Smooth muscle cell (in vitro differentiated cells): Measurements from ENCODE around the gene NACC2. TPM values are rescaled to one million over a fixed set of nuclear protein-coding genes. Genes with fewer than 3 reads are reported as not detected.

Source experiments
- DNase-seq: peaks from one replicate; lab custom pipeline; 2025; ENCODE audit not compliant: unreplicated experiment; lab: John Stamatoyannopoulos, UW
- H2AFZ ChIP-seq: fragments of 200-600 bp; sonication (generic); 2 replicates; pipeline ENCODE4 v1.6.0; 2016; ENCODE audit warnings: antibody characterized with exemption, low read depth, mild to moderate bottlenecking
- H3F3A ChIP-seq: fragments of 200-600 bp; sonication (generic); 2 replicates; pipeline ENCODE4 v1.6.0; 2017; ENCODE audit warnings: antibody characterized with exemption, low read depth
- H3K27ac ChIP-seq: fragments of 200-600 bp; sonication (generic); 2 replicates; pipeline ENCODE4 v1.5.1; 2016; ENCODE audit warnings: low read depth, mild to moderate bottlenecking
- H3K27me3 ChIP-seq: fragments of 200-600 bp; sonication (generic); 2 replicates; pipeline ENCODE4 v1.6.1; 2016; ENCODE audit warnings: low read depth, mild to moderate bottlenecking
- H3K36me3 ChIP-seq: fragments of 200-600 bp; sonication (generic); 2 replicates; pipeline ENCODE4 v1.5.1; 2016; ENCODE audit warnings: low read depth
- H3K4me1 ChIP-seq: fragments of 200-600 bp; sonication (generic); 2 replicates; pipeline ENCODE4 v1.5.1; 2016; ENCODE audit warnings: low read depth
- H3K4me2 ChIP-seq: fragments of 200-600 bp; sonication (generic); 2 replicates; pipeline ENCODE4 v1.6.0; 2016; ENCODE audit warnings: mild to moderate bottlenecking
- H3K4me3 ChIP-seq: fragments of 200-600 bp; sonication (generic); 2 replicates; pipeline ENCODE4 v1.5.1; 2016; ENCODE audit warnings: mild to moderate bottlenecking
- H3K79me2 ChIP-seq: fragments of 200-600 bp; sonication (generic); 2 replicates; pipeline ENCODE4 v1.6.0; 2016; ENCODE audit warnings: low read depth, mild to moderate bottlenecking
- H3K9ac ChIP-seq: fragments of 200-600 bp; sonication (generic); 2 replicates; pipeline ENCODE4 v1.6.0; 2016; ENCODE audit warnings: low read depth
- H3K9me3 ChIP-seq: fragments of 200-600 bp; sonication (generic); replicated peaks from 2 replicates; pipeline ENCODE4 v1.5.1; 2016; ENCODE audit warnings: low read depth
- H4K20me1 ChIP-seq: fragments of 200-600 bp; sonication (generic); 2 replicates; pipeline ENCODE4 v1.6.0; 2016; ENCODE audit warnings: low read depth
- WGBS: methylation state at CpG from one replicate; pipeline ENCODE4 v1.1.7; 2016; ENCODE audit warnings: low lambda C conversion rate; 5-methylcytosine and 5-hydroxymethylcytosine counted together
- polyA plus RNA-seq: library from polyadenylated mRNA; unstranded; fragments of >200 nt; fragmentation: Nextera tagmentation; extraction: Ambion mirVana; gene quantifications from 2 replicates; pipeline ENCODE4 v1.2.1, GENCODE V29; 2016
- total RNA-seq: library from RNA; depleted of rRNA; stranded (reverse); fragments of >200 nt; gene quantifications from 2 replicates; pipeline ENCODE4 v1.2.3, GENCODE V29; 2014
- TF ChIP-seq, protein P1 (sequence below): fragments of 200-600 bp; sonication (generic); IDR thresholded peaks from 2 replicates; pipeline ENCODE4 v1.5.1; 2017; ENCODE audit warnings: borderline replicate concordance, mild to moderate bottlenecking, antibody characterized with exemption; ENCODE audit not compliant: insufficient read depth, poor library complexity, severe bottlenecking

NACC2 gene
- total and polyA plus RNA-seq, 2 experiments from 2014 or later: 6.7 to 8.8 TPM

GRCh38 chr9:136011703-136012496 is 83.2 kb downstream of the NACC2 start:
- Histone ChIP-seq H3K4me3 (no peak overlapping the region), H3K9me3 (no peaks in the 10 kb centered on the region), H3K36me3 (no peaks in the 10 kb centered on the region), H2AFZ (no peak overlapping the region), H3K4me2 (peak overlapping the region; percentile 46), H3K79me2 (peaks cover 5% of the 10 kb centered on the region), H4K20me1 (peaks cover 41% of the 10 kb centered on the region), H3K4me1 (peaks cover 14% of the 10 kb centered on the region), H3K27ac (no peak overlapping the region), H3K9ac (no peak overlapping the region), H3F3A (no peaks in the 10 kb centered on the region), H3K27me3 (no peaks in the 10 kb centered on the region)
- TF ChIP-seq, protein P1, sequence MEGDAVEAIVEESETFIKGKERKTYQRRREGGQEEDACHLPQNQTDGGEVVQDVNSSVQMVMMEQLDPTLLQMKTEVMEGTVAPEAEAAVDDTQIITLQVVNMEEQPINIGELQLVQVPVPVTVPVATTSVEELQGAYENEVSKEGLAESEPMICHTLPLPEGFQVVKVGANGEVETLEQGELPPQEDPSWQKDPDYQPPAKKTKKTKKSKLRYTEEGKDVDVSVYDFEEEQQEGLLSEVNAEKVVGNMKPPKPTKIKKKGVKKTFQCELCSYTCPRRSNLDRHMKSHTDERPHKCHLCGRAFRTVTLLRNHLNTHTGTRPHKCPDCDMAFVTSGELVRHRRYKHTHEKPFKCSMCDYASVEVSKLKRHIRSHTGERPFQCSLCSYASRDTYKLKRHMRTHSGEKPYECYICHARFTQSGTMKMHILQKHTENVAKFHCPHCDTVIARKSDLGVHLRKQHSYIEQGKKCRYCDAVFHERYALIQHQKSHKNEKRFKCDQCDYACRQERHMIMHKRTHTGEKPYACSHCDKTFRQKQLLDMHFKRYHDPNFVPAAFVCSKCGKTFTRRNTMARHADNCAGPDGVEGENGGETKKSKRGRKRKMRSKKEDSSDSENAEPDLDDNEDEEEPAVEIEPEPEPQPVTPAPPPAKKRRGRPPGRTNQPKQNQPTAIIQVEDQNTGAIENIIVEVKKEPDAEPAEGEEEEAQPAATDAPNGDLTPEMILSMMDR: no peak
- DNase-seq: peak; percentile 27
- WGBS: 79% methylated on average over 49 of the region's 59 CpGs

DNA sequence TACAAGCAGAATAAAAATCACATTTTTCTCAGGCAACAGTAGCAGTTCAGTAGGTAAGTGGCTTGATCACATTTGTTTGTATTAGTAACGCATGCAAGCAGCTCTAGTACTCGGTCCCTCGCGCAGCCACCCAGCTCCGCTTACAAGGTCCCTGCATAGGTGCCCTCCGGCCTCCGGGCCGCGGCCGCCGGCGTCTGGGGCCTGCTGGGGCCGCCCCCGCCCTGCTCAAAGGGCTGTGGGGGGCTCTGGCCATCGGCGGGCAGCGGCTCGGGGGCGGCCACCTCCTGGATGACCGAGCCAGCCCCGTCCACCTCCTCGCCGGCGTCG is 83.8 kb downstream of the NACC2 start:
- DNase-seq: no peak
- H3K4me1 ChIP-seq: peaks cover 18% of the 10 kb centered on the region
- 87% methylated on average over 22 of the region's 25 CpGs for WGBS
- H3K27me3 ChIP-seq: no peaks in the 10 kb centered on the region
- no peak overlapping the region for H2AFZ ChIP-seq
- peaks cover 5% of the 10 kb centered on the region for H3K79me2 ChIP-seq
- no peak overlapping the region for H3K4me3 ChIP-seq
- no peak overlapping the region for H3K27ac ChIP-seq
- no peak overlapping the region for H3K9ac ChIP-seq
- no peak overlapping the region for H3K4me2 ChIP-seq
- H3F3A ChIP-seq: no peaks in the 10 kb centered on the region
- TF ChIP-seq, protein P1: no peak
- no peaks in the 10 kb centered on the region for H3K36me3 ChIP-seq
- no peaks in the 10 kb centered on the region for H3K9me3 ChIP-seq
- H4K20me1 ChIP-seq: peaks cover 37% of the 10 kb centered on the region

GRCh38 chr9:136010615-136011361 is 84.3 kb downstream of the NACC2 start:
- Histone ChIP-seq H3K27ac (no peak overlapping the region), H3F3A (no peaks in the 10 kb centered on the region), H3K9ac (no peak overlapping the region), H3K79me2 (peaks cover 2% of the 10 kb centered on the region), H3K9me3 (no peaks in the 10 kb centered on the region), H3K4me1 (peaks cover 23% of the 10 kb centered on the region), H3K4me3 (no peak overlapping the region), H2AFZ (no peak overlapping the region), H4K20me1 (peaks cover 35% of the 10 kb centered on the region), H3K27me3 (no peaks in the 10 kb centered on the region), H3K36me3 (no peaks in the 10 kb centered on the region), H3K4me2 (no peak overlapping the region)
- no peak for DNase-seq
- TF ChIP-seq, protein P1: no peak
- WGBS: 90% methylated on average over 27 of the region's 28 CpGs

GRCh38 chr9:136010176-136010575 is 84.9 kb downstream of the NACC2 start:
- 95% methylated on average over 14 of the region's 17 CpGs for WGBS
- TF ChIP-seq, protein P1: no peak
- Histone ChIP-seq H3K79me2 (no peaks in the 10 kb centered on the region), H3K4me1 (peaks cover 30% of the 10 kb centered on the region), H3K27ac (no peak overlapping the region), H3K4me2 (no peak overlapping the region), H3K36me3 (no peaks in the 10 kb centered on the region), H3K9me3 (no peaks in the 10 kb centered on the region), H3K9ac (no peak overlapping the region), H3K27me3 (no peaks in the 10 kb centered on the region), H3K4me3 (no peak overlapping the region), H4K20me1 (peaks cover 29% of the 10 kb centered on the region), H3F3A (no peaks in the 10 kb centered on the region), H2AFZ (no peak overlapping the region)
- DNase-seq: no peak
